ENCODE measurements around the gene TMEM145.
"Not testable (repeated sequence)": the region's sequence is repeated elsewhere in the genome, so short reads cannot be mapped to it uniquely, and the experiment has no call there.

The TMEM145 gene

DNA sequence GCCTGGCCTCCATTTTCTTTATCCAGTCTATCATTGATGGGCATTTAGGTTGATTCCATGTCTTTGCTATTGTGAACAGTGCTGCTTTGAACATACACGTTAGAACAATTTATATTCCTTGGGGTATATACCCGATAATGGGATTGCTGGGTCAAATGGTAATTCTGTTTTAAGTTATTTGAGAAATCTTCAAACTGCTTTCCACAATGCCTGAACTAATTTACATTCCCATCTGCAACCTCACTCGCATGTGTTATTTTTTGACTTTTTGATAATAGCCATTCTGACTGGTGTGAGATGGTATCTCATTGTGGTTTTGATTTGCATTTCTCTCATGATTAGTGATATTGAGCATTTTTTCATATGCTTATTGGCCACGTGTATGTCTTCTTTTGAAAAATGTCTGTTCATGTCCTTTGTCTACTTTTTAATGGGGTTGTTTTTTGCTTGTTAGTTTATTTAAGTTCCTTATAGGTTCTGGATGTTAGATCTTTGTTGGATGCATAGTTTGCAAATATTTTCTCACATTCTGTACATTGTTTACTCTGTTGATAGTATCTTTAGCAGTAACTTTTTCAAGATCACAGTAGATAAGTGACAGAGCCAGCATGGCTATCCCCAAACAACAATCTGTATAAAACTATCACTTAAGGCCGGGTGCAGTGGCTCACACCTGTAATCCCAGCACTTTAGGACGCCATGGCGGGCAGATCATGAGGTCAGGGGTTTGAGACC, 26.2 kb downstream of the TMEM145 start:
- DNase-seq = not testable (repeated sequence)

DNA sequence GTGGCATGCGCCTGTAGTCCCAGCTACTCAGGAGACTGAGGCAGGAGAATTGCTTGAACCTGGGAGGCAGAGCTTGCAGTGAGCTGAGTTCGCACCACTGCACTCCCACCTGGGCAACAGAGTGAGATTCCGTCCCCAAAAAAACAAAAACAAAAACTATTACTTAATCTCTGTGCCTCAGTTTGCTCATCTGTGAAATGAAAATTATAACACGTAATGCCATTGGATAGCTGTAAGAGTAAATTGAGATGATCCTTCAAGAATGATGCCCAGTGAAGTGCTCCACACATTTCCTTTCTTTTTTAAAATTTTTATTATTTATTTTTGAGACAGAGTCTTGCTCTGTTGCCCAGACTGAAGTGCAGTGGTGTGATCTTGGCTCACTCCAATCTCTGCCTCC, 26.8 kb downstream of the TMEM145 start:
- DNase-seq = not testable (repeated sequence)

DNA sequence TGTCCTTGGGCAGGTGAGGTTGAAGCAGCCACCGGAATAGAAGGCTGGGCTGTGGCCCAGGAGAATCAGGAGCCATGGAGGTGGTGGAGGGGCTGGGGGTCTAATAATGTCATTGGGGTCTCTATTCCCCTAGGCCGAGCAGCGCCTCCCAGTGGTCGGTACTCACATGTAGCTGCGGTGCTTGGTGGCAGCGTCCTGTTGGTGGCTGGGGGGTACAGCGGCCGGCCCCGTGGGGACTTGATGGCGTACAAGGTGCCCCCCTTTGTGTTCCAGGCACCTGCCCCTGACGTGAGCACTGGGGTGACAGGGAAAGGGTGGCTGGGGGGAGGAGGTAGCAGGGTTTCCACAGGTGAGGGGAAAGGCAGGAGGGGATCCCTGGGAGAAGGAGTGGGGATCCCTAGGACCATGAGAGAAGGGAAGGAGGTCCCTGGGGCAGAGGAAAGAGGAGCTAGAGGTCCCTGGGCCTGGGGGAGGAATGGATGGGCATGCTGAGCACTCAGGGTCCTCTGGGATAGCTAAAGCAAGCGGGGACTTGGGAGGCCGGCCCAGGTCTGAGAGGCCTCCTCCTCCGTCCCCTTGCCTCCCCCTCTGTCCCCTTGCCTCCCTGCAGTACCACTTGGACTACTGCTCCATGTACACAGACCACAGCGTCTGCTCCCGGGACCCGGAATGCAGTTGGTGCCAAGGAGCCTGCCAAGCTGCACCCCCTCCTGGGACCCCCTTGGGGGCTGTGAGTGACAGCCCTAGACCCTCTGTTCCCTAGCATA, 30.4 kb downstream of the TMEM145 start:
- DNase-seq = no peak

DNA sequence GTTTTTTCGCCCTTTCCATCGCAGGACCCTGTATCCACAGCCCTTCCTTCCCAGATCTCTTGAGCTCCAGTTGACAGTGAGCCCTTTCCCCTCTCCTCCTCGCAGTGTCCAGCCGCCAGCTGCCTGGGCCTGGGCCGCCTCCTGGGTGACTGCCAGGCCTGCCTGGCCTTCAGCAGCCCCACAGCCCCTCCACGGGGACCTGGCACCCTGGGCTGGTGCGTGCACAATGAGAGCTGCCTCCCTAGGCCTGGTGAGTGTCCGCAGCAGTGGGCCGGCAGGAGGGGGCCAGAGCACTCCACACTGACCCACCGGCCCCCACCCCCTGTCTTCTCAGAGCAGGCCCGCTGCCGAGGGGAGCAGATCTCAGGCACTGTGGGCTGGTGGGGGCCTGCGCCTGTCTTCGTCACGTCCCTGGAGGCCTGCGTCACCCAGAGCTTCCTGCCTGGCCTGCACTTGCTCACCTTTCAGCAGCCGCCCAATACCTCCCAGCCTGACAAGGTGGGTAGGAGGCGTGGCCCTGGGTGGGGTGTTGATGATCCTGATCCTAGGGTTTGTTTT, 31.3 kb downstream of the TMEM145 start:
- no peak for DNase-seq

GRCh38 chr19:42345191-42345812, 32.2 kb downstream of the TMEM145 start:
- no peak for DNase-seq

DNA sequence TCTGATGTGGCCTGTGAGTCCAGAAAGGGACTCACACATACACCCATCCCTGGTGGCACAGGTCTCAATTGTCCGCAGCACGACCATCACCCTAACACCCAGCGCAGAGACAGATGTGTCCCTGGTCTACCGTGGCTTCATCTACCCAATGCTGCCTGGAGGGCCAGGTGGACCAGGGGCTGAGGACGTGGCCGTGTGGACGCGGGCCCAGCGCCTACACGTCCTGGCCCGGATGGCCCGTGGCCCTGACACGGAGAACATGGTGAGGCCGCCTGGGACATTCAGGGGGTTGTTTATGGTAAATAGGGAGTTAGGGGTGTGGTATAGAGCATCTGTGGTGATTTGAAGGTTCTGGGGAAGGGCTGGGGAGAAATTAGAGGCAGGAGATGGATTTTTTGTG, 35.1 kb downstream of the TMEM145 start:
- no peak for DNase-seq

DNA sequence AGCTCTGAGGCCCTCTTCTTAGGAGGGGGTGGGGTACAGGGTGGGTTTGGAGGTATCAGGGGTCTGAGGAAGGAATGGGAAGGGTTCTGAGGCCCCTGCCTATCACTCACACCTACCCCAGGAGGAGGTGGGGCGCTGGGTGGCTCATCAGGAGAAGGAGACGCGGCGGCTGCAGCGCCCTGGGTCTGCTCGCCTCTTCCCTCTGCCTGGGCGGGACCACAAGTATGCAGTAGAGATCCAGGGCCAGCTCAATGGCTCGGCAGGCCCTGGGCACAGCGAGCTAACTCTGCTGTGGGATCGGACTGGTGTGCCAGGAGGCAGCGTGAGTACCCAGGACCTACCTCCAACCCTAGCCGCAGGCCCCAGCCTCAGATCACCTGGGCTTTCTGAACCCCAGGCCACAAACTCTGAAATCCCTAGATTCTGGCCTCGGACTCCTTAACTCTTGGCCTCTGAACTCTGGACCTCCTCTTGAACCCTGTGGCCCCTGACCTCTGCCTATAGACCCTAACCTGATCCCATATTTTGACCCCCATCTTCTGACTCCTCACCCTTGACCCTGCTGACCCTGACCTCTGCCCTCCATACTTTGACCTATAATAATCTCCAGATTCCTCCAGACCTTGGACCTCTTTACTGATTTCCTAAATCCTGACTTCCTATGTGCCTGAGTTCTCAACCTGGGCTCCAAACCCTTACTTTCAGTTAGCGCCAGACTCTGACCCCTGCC, 36.4 kb downstream of the TMEM145 start:
- no peak for DNase-seq

GRCh38 chr19:42350417-42350816, 37.3 kb downstream of the TMEM145 start:
- DNase-seq = no peak

- DNase-seq = no peak
These were observed 38.1 kb downstream of the TMEM145 start for GRCh38 chr19:42351079-42351735.

GRCh38 chr19:42352301-42353259, 39.5 kb downstream of the TMEM145 start:
- no peak for DNase-seq

DNA sequence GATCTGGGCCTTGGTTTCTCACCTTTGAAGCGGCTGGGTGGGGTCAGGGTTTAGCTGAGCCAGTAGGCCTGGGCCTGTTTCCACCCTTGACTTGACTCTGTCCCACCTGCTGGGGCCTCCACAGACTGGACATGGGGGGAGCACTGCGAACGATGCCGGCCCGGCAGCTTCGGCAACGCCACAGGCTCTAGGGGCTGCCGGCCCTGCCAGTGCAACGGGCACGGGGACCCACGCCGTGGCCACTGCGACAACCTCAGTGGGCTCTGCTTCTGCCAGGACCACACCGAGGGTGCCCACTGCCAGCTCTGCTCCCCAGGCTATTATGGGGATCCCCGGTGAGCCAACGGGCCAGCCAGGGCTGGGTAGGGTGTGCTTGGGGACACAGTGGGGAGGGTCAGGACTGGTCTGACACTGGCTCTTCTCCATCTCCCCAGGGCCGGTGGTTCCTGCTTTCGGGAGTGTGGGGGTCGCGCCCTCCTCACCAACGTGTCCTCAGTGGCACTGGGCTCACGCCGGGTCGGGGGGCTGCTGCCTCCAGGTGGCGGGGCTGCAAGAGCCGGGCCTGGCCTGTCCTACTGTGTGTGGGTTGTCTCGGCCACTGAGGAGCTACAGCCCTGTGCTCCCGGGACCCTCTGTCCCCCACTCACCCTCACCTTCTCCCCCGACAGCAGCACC, 40.4 kb downstream of the TMEM145 start:
- no peak for DNase-seq

GRCh38 chr19:42355896-42356295, 42.8 kb downstream of the TMEM145 start:
- no peak for DNase-seq

DNA sequence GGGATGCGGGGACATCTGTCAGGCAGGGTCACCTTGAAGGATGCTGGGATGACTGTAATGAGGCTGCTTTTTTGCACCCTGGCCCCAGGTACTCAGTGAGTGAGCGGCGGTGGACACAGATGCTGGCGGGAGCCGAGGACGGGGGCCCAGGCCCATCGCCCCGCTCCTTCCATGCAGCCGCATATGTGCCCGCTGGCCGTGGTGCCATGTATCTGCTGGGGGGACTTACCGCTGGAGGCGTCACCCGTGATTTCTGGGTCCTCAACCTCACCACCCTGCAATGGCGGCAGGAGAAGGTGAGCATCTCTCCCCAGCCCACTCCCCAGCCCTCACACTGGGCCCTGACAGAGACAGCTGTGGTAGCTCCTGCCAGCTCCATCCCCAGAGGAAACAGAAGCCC, 43.6 kb downstream of the TMEM145 start:
- no peak for DNase-seq

GRCh38 chr19:42357290-42357689, 44.2 kb downstream of the TMEM145 start:
- DNase-seq = no peak

DNA sequence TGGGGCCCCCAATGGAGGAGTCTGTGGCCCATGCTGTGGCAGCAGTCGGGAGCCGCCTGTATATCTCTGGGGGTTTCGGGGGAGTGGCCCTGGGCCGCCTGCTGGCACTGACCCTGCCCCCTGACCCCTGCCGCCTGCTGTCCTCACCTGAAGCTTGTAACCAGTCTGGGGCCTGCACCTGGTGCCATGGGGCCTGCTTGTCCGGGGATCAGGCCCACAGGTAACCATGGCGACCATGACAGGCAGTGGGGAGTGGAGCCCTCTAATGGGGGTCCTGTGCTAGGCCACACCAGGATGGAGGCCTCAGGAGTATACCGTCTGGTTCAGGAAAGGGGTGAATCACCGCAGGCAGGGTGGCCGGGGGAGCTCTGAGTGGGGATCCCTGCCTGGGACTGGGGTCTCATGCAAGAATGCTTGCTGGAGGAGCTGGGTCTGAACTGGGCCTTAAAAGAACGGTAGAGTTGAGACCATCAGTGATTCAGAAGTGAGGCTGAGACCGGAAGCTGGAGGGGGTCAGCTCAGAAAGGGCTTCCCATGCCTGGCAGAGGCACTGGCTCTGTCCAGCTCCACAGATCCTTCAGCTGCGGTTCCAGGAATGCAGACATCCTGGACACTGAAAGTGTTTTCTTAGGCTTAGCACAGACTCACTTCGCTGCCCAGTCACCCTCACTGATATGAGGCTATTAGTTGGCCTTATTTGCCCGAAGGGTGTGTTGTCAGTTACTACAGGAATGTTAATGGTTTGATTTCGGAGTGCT, 47.9 kb downstream of the TMEM145 start:
- DNase-seq = no peak

GRCh38 chr19:42361545-42361910, 48.4 kb downstream of the TMEM145 start:
- DNase-seq = no peak

DNA sequence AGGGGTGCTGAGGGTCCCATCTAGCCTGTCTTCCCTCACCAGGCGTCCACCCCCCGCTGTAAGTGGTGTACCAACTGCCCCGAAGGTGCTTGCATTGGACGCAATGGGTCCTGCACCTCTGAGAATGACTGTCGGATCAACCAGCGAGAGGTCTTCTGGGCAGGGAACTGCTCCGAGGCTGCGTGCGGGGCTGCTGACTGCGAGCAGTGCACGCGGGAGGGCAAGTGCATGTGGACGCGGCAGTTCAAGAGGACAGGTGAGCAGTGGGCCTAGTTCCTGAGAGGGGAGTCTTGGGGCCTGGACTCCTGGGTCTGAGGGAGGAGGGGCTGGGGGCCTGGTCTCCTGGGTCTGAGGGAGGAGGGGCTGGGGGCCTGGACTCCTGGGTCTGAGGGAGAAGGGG, 49.2 kb downstream of the TMEM145 start:
- no peak for DNase-seq

DNA sequence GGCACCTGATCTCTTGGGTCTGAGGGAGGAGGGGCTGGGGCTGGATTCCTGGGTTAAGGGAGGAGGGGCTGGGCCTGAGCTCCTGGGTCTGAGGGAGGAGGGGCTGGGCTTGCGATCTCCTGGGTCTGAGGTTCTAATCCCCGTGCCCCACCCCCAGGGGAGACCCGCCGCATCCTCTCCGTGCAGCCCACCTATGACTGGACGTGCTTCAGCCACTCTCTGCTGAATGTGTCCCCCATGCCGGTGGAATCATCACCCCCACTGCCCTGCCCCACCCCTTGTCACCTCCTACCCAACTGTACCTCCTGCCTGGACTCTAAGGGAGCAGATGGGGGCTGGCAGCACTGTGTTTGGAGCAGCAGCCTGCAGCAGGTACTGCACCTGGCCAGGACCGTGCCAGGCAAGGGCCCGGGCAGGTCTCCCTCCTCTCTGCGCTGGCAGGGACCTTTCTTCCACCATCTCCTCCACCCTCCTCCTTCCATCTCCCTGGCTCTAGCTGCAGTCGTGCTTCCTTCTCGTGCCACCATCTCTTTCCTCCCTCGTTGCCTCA, 49.9 kb downstream of the TMEM145 start:
- DNase-seq = no peak

DNA sequence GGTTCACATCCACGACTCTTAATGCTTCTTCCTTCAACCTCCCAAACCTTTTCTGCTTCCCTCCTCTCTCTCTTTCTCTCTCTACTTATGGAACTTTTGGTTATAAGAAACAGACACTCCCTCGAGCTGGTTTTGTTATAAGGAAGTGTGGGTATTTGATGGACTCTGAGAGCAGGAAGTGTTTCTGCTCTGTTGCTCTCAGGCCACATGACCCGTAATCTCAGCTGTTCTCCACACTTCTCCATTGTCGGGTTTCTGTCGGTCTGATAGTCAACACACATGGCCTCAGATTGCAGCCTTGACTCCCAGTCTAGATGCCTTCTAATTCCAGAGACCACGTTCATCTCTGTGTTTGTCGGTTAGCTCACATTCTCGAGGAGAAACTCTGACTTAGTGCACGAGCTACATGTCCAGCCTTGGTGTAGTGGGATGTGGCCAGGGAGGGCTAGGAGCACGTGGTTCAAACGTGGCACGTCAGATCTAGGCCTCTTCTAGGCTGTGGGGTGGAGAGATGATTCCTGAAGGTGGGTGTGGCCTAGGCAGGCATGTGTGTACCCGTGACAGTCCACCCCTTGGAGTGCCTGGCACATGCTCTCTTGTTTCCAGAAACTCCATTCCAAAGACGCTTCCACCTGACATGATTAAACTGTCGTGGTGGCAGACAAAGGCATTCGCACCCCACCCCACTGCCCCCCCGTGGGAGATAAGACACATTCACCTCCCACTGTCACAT, 50.7 kb downstream of the TMEM145 start:
- no peak for DNase-seq
